Hepatocyte (in vitro differentiated cells): Measurements from ENCODE around the gene RUNX3.

Experiments
- EZH2 ChIP-seq: fragments of 200-600 bp; sonication (generic); IDR thresholded peaks from 2 replicates; pipeline ENCODE4 v1.6.1; 2016; ENCODE audit warnings: antibody characterized with exemption, mild to moderate bottlenecking, borderline replicate concordance
- TF ChIP-seq, protein P1 (sequence below): fragments of 200-600 bp; sonication (generic); IDR thresholded peaks from 2 replicates; pipeline ENCODE4 v1.5.1; 2016; ENCODE audit warnings: antibody characterized with exemption, mild to moderate bottlenecking; ENCODE audit not compliant: poor library complexity

- TF ChIP-seq, protein P1, sequence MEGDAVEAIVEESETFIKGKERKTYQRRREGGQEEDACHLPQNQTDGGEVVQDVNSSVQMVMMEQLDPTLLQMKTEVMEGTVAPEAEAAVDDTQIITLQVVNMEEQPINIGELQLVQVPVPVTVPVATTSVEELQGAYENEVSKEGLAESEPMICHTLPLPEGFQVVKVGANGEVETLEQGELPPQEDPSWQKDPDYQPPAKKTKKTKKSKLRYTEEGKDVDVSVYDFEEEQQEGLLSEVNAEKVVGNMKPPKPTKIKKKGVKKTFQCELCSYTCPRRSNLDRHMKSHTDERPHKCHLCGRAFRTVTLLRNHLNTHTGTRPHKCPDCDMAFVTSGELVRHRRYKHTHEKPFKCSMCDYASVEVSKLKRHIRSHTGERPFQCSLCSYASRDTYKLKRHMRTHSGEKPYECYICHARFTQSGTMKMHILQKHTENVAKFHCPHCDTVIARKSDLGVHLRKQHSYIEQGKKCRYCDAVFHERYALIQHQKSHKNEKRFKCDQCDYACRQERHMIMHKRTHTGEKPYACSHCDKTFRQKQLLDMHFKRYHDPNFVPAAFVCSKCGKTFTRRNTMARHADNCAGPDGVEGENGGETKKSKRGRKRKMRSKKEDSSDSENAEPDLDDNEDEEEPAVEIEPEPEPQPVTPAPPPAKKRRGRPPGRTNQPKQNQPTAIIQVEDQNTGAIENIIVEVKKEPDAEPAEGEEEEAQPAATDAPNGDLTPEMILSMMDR: no peak
- TF ChIP-seq EZH2: no peak
Measured at GRCh38 chr1:24978383-24979032, 48.4 kb upstream of the RUNX3 start.
